ENCODE results near the gene ETV7.

- TF ChIP-seq ZBTB7A (IDR thresholded peaks at IDR 0.05; ENCODE audit: low read depth): no peak
- no peak for TF ChIP-seq EP300 (IDR thresholded peaks at IDR 0.05; ENCODE audit: borderline replicate concordance)
- TF ChIP-seq YY1 (IDR thresholded peaks at IDR 0.05; ENCODE audit: low read depth): no peak
- TF ChIP-seq CREB1 (IDR thresholded peaks at IDR 0.05; ENCODE audit: low read depth): no peak
- TF ChIP-seq RAD21 (IDR thresholded peaks at IDR 0.05; ENCODE audit: low read depth): no peak
- TF ChIP-seq NFIC (IDR thresholded peaks at IDR 0.05): no peak
- TF ChIP-seq CEBPB (IDR thresholded peaks at IDR 0.05): no peak
- TF ChIP-seq MAX (IDR thresholded peaks at IDR 0.05): no peak
Measured at GRCh38 chr6:36389353-36389752, 1.9 kb upstream of the ETV7 start.
